NCI-H526 treated with DMSO at 0.1 percent for 48 hours (cell line): ENCODE results near the gene FBXO42.
"Not testable (repeated sequence)": the region's sequence is repeated elsewhere in the genome, so short reads cannot be mapped to it uniquely, and the experiment has no call there.

Experiments
- DNase-seq: peaks from one replicate; lab custom pipeline; 2025; lab: John Stamatoyannopoulos, UW

Gene FBXO42

DNA sequence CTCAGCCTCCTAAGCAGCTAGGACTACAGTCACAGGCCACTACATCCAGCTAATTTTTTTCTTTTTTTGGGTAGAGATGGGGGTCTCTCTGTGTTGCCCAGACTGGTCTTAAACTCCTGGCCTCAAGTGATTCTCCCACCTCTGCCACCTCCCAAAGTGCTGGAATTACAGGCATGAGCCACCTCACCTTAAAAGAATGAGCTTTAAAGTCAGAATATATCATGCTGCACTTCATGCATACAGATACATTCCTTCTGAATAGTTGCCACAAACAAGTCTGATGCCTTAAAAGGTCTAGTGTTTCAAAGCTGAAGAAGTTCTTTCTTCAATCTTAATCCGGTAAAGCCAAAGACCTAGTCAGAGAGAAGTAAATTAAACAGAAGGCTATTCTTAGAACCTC, 91.5 kb downstream of the FBXO42 start:
- DNase-seq, result no peak

- no peak for DNase-seq
Measured at GRCh38 chr1:16258591-16259135, 93.6 kb downstream of the FBXO42 start.

DNA sequence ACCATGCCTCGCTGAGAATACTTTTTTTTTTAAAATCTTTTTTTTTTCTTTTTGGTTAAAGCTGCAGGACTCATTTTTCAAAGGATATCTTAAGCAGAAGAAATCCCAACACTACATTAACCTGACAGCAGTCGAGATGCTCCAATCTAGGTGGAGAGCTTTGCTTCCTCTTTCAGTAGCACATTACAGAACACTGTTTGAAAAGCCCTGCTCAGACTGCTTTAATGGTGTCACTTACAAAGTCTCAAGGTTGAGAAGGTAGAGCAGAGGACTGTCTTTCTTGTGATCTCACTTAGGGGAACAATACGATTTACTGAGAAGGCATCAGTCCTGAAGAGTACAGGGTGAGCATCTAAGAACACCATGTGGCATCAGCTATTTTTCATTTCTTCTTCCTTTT, 94.3 kb downstream of the FBXO42 start:
- no peak for DNase-seq

DNA sequence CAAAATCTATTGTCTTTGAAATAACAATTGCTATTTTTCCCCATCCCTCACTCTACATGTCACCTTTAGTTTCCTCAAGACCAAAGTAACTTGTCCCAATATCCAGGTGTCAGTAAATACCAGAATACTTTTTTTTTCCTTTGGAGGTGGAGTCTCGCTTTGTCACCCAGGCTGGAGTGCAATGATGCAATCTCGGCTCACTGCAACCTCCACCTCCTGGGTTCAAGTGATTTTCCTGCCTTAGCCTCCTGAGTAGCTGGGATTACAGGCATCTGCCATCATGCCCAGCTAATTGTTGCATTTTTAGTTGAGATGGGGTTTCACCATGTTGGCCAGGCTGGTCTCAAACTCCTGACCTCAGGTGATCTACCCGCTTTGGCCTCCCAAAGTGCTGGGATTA, 94.7 kb downstream of the FBXO42 start:
- DNase-seq, result not testable (repeated sequence)

DNA sequence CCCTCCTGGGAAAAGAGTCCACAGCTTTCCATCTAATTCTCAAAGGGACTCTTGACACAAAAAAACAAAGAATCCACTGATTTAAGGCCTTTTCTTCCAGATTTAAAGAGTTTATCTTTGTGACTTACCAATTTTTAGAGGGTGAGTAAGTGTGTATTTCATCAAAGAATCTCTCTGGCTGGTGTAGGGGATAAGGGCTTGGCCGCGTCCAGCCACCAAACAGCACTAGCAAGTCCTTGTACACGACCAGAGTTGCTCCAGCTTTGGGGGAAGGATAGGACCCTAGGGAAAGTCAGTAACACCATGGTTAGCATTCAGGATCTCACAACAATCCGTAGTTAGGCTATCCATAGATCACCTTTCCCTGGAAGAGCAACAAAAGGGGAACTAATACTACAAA, 95.8 kb downstream of the FBXO42 start:
- DNase-seq, result no peak

GRCh38 chr1:16254263-16254928, 97.9 kb downstream of the FBXO42 start:
- no peak for DNase-seq

DNA sequence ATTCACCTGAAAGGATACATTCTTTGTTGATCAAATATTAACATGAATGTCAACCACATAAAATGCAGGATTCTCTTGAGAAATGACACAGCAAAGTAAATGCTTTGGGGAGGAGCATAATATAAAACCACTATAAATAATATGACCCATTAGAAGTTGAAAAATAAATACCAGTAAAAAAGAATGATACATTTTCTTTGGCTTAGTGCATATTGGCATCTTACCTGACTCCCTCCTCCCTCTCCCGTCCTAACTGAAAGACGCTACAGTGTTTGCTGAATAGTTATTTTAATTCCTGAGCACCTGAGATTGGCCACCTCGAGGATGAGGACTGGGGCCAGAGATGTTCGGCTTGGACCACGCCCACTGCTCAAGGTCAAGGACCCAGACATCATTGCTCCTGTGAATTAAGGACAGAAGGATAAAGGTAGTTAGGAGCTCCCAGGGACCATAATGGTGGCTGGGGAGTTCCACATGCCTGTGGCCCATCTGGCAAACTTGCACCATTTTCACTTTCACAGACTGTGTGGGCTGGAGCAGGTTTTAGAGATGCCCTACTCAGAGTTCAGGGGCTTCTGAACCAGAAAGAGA, 98.9 kb downstream of the FBXO42 start:
- no peak for DNase-seq

DNA sequence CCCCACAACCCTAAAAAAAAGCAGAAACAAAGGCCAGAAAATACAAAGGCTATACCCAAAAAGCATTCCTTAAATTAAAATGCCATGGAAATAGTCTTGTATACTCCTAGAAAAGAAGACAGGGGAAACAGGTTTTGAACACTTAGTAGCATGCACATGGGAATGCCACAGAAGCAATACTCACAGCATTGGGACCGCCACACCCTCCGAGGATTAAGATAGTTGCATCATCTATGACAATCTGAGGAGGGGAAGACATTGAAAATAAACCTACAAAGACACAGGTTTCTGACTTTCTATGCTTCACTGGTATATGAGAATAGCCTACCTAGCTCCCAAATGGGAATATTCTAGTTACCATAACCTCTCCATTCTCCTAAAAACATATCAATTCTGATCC, 99.4 kb downstream of the FBXO42 start:
- DNase-seq, result no peak

- DNase-seq, result no peak
Measured at GRCh38 chr1:16251381-16251780, 100.9 kb downstream of the FBXO42 start.

- DNase-seq, result no peak
Measured at GRCh38 chr1:16250524-16251251, 101.6 kb downstream of the FBXO42 start.

DNA sequence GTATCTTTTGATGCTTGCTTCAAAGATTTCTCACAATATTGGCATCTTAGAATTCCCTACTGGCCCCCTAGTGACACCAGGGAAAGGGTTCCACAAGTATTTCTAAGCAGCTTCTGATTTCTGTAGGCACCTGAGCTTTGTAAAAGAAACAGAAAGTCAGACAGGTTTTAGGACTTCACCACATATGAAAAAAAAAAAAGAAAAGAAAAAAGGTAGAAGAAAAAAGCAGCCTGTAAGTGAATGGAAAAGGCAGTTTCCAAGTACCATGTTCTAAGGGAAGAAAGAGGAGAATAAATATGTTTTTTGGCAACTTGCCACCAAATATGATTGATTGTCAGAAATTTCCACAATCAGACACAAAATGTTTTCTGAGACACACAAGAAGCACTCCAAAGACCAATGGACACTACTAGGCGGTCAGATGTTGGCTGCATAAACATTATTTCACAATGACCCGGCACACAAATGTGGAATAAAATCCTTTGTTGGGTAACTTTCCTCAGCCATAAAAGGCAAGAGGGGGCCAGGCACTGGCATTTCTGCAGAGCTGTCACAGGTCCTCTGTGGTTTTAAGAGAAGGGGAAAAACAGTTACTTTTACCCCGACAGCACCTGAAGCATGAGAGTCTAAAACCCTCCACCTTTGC, 102.6 kb downstream of the FBXO42 start:
- DNase-seq, result no peak

DNA sequence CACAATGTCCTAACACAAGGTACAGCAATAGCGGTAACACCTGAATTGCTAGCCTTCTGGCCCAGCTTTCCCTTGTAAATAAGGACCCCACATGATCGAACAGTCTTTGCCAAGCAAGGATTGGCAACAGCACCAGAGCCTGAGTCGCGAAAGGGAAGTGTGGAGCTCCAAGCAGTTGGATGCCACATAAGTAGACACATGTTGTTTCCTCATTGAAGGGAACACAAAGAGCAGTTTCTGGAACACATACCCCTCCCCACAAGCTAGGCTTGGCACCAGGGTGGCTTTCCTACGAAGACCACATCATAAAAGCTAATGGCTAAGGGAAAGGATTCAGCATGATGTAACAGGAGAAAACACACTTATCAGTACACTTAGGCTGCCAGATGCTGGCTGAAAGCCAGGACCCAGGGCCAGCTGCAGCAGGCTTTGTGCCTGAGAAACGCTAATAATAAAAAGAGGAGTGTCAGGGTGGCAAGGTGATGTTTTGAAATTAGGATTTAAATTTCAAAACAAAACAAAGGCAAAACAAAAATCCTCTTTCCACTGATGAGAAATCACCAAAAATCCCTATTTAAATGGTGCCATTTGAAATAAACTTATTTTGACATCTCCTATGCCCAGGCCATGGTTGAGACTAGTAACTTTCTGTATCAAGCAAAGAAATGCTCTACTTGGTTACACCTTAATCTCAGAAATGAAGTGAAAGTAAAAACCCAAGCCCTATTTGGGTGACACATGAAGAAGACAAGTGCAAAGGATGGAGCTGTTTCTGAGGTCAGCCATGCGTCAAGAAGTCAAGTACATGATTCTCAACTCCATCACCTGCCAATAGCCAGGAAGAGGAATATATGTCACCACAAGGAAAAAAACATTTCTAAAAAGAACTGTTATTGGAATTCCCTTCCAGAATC, 103.4 kb downstream of the FBXO42 start:
- peak; percentile 3 for DNase-seq

DNA sequence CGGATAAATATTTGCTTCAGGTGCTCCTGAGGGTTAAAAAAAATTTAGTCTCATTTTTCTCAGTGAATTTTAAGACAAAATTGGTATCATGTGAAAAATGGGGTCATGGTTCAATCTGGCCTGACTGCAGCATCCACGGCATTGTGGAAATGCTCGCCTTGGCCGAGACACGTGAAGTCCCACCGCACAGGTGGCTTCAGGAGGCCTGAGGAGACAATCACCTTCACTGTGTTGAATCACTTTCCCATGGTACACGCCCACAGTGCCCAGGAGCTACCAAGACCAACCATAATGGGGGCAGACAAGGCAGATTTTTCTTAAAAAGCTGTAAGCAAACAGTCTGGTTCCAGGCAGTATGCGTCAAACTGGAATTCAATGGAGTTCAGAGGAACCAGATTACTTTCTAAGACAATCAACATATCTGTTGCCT, 104.3 kb downstream of the FBXO42 start:
- no peak for DNase-seq

DNA sequence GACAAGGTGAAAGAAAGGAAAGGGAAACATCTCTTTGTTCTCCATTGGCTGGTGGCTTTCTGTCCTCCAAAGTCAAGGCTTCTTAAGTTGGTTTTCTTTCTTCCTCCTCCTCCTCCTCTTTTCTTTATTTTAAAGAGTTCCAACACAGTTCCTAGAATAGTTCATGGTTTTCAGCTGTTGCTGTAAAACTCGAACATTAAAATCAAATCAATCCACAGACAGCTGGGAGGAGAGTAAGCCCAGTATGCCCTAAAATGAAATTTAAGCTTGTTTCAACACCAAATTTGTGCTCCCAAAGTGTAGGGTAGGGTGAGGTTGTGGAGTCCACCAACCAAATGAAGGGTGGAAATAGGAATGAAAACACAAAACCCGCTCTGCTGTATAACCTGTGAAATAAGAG, 104.8 kb downstream of the FBXO42 start:
- DNase-seq, result no peak

GRCh38 chr1:16246961-16247360, 105.3 kb downstream of the FBXO42 start:
- DNase-seq, result no peak

DNA sequence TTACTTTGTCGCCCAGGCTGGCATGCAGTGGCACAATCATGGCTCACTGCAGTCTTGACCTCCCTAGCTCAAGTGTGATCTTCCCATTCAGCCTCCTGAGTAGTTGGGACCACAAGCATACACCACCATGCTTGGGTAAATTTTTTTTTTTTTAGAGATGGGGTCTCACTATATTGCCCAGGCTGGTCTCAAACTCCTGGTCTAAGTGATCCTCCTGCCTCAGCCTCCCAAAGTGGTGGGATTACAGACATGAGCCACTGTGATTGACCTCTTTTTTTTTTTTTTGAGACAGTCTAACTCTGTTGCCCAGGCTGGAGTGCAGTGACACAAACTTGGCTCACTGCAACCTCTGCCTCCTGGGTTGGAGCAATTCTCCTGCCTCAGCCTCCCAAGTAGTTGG, 106.0 kb downstream of the FBXO42 start:
- DNase-seq, result not testable (repeated sequence)

GRCh38 chr1:16245476-16246196, 106.6 kb downstream of the FBXO42 start:
- DNase-seq, result no peak

DNA sequence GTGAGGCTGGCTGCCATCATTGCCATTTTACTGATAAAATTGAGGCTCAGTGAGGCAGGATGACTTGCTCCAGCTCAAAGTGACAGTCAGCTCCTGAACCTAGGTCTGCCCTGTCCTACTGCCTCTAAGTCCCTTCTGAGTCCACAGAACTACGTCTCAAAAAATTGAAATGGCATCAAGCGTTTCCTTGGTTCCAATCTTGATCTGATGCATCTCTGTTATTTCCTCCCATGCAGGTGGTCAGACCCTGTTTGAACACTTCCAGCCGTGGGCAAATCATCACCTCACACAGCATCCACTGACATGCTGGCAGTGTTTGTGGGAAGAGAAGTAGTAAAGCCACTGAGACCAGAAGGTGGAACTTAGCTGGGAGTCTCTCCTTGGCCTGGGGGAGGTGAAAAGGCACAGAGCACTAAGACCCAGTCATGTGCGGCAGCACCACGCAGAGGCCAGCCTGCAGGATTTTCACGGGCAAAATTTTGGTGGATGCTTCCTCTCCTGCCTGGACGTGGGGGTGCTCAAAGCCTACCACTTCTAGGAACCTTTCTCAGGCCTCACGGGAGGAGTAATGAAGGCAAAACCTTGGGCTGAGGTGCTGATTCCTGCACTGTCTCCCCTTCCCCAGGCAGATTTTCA, 107.5 kb downstream of the FBXO42 start:
- no peak for DNase-seq

- peak; percentile 48 for DNase-seq
Measured at GRCh38 chr1:16243936-16244649, 108.2 kb downstream of the FBXO42 start.

DNA sequence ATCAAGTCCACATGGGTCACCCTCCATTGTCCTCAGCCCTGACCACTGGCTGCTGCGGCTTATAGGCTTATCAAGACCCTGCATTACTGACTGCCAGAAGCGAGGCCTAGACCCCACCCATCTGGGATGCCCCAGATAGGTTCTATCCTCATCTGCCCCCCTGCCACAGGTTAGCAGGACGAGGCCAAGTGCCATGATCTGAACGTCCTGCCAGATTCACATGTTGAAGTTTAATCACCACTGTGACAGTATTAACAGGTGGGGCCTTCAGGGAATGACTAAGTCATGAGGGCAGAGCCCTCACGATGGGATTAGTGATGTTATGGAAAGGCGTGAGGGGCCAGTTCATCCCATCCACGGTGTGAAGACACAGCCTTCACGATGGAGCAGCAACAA, 109.1 kb downstream of the FBXO42 start:
- no peak for DNase-seq
